Panc1 (cell line): Measurements from ENCODE around the gene POLR3K. TPM values are rescaled to one million over a fixed set of nuclear protein-coding genes. Genes with fewer than 3 reads are reported as not detected.

Experiments
- ATAC-seq: fragments of 200-7000 bp; cut with Tn5 transposase; 2 replicates; pipeline ENCODE4 v1.9.1; 2020; ENCODE audit warnings: mild to moderate bottlenecking, moderate library complexity
- BruUV-seq: library from RNA; stranded (reverse); fragments of 400-500 nt; replicated peaks from 2 replicates; lab custom pipeline; 2021; lab: Mats Ljungman, UMichigan
- CTCF ChIA-PET: fragments of 300-600 bp; sonication (Branson Sonifier 250); formaldehyde crosslinking; loops from one replicate; lab custom pipeline; 2022; ENCODE audit warnings: antibody characterized with exemption; lab: Charles Lee
- POLR2A ChIA-PET: fragments of 300-600 bp; sonication (Branson Sonifier 250); formaldehyde crosslinking; loops from one replicate; lab custom pipeline; 2022; ENCODE audit warnings: antibody characterized with exemption; lab: Charles Lee
- DNase-seq: peaks from one replicate; pipeline ENCODE4 v3.0.0-alpha.2; 2010; ENCODE audit warnings: low read depth, low spot score
- H3K27ac ChIP-seq: 2 replicates; pipeline ENCODE4 v1.5.1; 2011; ENCODE audit warnings: mild to moderate bottlenecking, low read length, inconsistent platforms
- H3K27me3 ChIP-seq: fragments of 200-500 bp; sonication (Bioruptor generic); 2 replicates; pipeline ENCODE4 v1.6.0; 2014; ENCODE audit warnings: low read length, inconsistent platforms; ENCODE audit not compliant: control insufficient read depth, insufficient read depth
- H3K36me3 ChIP-seq: fragments of 200-500 bp; sonication (Bioruptor generic); 2 replicates; pipeline ENCODE4 v1.5.1; 2014; ENCODE audit warnings: inconsistent platforms, mild to moderate bottlenecking, low read length, moderate library complexity; ENCODE audit not compliant: control insufficient read depth, insufficient read depth
- H3K4me1 ChIP-seq: 2 replicates; pipeline ENCODE4 v1.5.1; 2011; ENCODE audit warnings: inconsistent platforms, mild to moderate bottlenecking, low read length, moderate library complexity; ENCODE audit not compliant: control insufficient read depth, insufficient read depth
- H3K4me3 ChIP-seq, 2 experiments: 2 replicates each; pipeline ENCODE4 v1.5.1; 2011 to 2012; ENCODE audit warnings: low read depth in 2 of 2, low read length in 2 of 2, mild to moderate bottlenecking in 2 of 2, inconsistent platforms in 1 of 2, moderate library complexity in 1 of 2
- H3K9me3 ChIP-seq: fragments of 200-500 bp; sonication (Bioruptor generic); 2 replicates; pipeline ENCODE4 v1.5.1; 2014; ENCODE audit warnings: low read depth, mild to moderate bottlenecking, inconsistent platforms, low read length, moderate library complexity; ENCODE audit not compliant: control insufficient read depth, insufficient read depth
- CTCF ChIP-seq: fragments of 450-650 bp; IDR thresholded peaks from 2 replicates; pipeline ENCODE4 v1.5.1; 2017; ENCODE audit warnings: mild to moderate bottlenecking
- POLR2AphosphoS5 ChIP-seq: IDR thresholded peaks from 2 replicates; pipeline ENCODE4 v1.6.1; 2012; ENCODE audit warnings: mild to moderate bottlenecking, low read depth, low read length, moderate library complexity
- REST ChIP-seq, 2 experiments: IDR thresholded peaks; 2 replicates each; pipeline ENCODE4 v1.6.1; 2011 to 2012; ENCODE audit warnings: low read depth in 2 of 2, control low read depth in 1 of 2, low read length in 1 of 2, mild to moderate bottlenecking in 1 of 2, moderate library complexity in 1 of 2; ENCODE audit not compliant: insufficient read depth in 1 of 2
- in situ Hi-C: cut with HindIII; loops from 2 replicates; pipeline ENCODE4 v1.10.0; 2016; ENCODE audit warnings: low sequenced_read_pairs, low pct_unique_long_range_greater_than_20kb
- intact Hi-C: fragments of 100-400 bp; cut with micrococcal nuclease; formaldehyde crosslinking; loops from one replicate; pipeline ENCODE4 v1.10.0; 2022; ENCODE audit not compliant: unreplicated experiment
- total RNA-seq: library from RNA; stranded (reverse); gene quantifications from one replicate; pipeline ENCODE4 v1.2.1, GENCODE V29; 2021; ENCODE audit not compliant: unreplicated experiment

The POLR3K gene
- total RNA-seq, 1 experiment from 2014 or later: 35.7 TPM

GRCh38 chr16:64914-65255, 11.5 kb upstream of the POLR3K start:
- POLR2A ChIA-PET: interaction anchor here (0.6 kb wide), 1 partner anchor 79 kb away, joined by 8 read pairs; no protein-coding TSS in a partner anchor
- in situ Hi-C loops: no loop called here

More at GRCh38 chr16:64914-65255, 11.5 kb upstream of the POLR3K start:
- CTCF ChIA-PET: interaction anchor here (1.9 kb wide), 1 partner anchor 297 kb away, joined by 7 read pairs; no protein-coding TSS in a partner anchor
- Histone ChIP-seq H3K4me1 (peaks cover 20% of the 10 kb centered on the region), H3K4me3 (no peak overlapping the region), H3K36me3 (no peaks in the 10 kb centered on the region), H3K9me3 (no peaks in the 10 kb centered on the region), H3K27me3 (no peaks in the 10 kb centered on the region), H3K27ac (no peak overlapping the region; the same call in 1 of the 2 replicates)
- DNase-seq (no peak), ATAC-seq (no peak)
- no TSS peak for BruUV-seq
- intact Hi-C loops: loop anchor here (2.0 kb wide), 1 partner anchor 32 kb away; no protein-coding TSS in a partner anchor
- TF ChIP-seq REST (IDR thresholded peaks at IDR 0.05; ENCODE audit: insufficient read depth in 1 of 2, low read depth in 2 of 2, low read length in 1 of 2): no peak
- no peak for TF ChIP-seq POLR2AphosphoS5
- TF ChIP-seq CTCF: no peak
